Measurements from ENCODE around the gene PLEKHG4.

PLEKHG4 gene, protein sequence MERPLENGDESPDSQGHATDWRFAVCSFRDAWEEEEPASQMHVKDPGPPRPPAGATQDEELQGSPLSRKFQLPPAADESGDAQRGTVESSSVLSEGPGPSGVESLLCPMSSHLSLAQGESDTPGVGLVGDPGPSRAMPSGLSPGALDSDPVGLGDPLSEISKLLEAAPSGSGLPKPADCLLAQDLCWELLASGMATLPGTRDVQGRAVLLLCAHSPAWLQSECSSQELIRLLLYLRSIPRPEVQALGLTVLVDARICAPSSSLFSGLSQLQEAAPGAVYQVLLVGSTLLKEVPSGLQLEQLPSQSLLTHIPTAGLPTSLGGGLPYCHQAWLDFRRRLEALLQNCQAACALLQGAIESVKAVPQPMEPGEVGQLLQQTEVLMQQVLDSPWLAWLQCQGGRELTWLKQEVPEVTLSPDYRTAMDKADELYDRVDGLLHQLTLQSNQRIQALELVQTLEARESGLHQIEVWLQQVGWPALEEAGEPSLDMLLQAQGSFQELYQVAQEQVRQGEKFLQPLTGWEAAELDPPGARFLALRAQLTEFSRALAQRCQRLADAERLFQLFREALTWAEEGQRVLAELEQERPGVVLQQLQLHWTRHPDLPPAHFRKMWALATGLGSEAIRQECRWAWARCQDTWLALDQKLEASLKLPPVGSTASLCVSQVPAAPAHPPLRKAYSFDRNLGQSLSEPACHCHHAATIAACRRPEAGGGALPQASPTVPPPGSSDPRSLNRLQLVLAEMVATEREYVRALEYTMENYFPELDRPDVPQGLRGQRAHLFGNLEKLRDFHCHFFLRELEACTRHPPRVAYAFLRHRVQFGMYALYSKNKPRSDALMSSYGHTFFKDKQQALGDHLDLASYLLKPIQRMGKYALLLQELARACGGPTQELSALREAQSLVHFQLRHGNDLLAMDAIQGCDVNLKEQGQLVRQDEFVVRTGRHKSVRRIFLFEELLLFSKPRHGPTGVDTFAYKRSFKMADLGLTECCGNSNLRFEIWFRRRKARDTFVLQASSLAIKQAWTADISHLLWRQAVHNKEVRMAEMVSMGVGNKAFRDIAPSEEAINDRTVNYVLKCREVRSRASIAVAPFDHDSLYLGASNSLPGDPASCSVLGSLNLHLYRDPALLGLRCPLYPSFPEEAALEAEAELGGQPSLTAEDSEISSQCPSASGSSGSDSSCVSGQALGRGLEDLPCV

DNA sequence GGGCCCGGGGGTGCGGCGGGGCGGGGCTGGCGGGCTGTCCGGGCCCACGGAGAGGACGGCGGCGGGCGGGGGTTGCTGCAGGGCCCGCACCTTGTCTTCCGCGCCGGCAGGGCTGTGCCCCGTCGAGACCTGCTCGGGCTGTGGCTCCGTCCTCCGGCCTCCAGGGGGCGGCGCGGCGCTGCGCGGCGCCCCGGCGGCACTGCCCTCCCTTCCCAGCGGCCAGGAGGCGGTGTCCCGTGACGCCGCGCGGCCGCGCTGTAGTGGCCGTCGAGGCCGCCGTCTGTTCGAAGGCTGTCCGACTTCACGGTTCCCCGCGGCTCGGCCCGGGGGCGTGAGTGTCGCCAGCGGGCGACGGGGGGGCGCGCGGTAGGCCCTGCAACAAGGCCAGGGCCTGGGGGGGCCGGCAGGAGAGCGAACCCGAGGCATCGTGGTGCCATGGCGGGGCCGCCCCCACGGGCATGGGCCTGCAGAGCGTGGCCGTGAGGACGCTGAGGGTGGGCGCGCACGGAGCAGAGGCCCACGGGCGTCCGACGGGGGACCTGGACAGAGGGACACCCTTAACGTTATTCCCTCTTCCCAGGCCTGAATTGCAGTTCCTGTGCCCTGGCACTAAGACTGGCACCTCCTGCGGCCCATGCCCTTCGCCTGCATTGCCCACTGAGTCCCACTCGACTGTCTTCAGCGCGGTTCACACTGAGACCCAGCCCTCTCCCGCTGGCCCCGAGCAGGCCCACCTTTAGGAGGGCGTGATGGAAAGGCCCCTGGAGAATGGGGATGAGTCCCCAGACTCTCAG, at the start of gene PLEKHG4:
Gene PLEKHG4, plus strand, starts transcription at position 237 of the 794 bp plus-strand sequence. Its CDS starts 513 bp downstream, at position 750.
- peak; percentile 67 for DNase-seq (ENCODE audit: low read depth)

DNA sequence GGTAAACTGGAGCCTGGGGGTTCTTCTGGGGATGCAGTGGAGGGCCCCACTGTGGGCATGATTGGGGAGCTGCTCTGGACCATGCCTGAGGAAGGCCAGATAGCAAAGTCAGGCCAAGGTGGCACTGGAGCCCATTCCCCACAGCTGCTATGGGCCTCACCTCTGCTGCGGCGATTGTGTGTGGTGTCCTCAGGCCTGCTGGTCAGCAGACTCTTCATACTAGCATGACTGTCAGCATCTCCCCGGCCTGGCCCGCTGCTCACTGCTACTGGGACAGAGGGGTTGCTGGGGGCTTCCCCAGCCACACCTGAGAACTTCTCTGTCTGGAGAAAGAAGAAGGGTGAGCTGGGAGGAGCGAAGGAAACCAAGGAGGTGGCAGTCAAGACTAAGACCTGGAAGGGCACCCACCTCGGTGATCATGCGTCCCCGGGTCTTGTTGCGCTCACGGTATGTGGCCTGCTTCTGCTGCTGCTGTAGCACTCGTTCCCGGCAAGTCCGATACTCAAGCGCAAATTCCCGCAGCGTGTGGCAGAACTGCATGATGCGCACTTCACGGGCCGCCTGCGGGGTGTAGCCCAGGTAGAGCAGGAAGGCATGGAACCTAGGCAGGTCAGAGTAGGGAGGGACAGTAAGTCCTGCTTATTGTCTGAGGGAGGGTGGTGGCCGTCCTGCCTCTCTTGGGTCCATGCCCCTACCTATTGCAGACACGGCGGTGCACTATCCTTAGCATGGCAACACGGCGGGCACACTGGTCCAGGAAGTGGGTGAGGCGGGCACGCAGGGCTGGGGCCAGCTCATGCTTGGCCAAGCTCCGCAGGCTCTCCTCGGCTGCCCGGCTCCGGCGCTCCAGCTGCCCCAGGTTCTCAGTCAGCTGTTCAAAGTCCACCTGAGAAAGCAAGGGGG, 49.2 kb upstream of the PLEKHG4 start:
- no peak for DNase-seq (ENCODE audit: low read depth)

DNA sequence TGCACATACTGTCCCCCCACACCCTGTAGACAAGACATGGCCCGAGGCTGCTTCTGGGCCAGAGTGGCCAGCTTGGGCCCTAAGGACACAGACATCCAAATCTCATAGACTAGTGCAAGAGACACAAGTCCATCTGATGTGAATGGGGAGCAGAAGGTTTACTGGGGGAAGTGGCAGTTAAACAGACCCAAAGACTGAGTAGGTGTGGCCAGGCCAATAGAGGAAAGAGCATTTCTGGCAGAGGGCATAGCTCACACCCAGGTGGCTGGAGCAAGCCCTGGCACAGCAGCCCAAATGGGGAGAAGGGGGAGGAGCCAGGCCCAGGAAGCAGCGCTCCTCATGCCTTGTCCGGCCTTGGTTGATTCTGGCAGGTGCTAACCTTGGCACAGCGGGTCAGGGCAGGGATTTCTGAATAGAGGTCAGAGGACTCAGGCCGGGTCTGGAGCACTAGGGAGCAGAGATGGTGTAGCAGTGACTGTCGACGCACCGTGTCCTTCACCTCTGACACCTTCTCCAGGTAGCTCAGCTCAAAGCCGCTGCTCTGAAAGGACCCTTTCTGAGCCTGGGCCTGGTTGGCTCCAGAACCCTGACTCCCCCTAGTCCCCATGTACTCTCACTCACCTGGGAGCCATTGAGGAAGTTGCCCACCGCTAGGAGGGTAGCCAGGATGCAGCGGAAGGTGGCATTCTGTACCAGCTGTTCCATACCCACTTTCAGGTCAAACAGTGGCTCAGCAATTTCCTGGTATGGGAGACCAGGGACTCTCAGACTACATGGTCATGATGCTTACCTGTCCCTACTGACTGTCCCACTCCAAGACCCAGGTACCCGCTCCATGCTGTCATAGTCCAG, 48.3 kb upstream of the PLEKHG4 start:
- DNase-seq (ENCODE audit: low read depth): no peak

DNA sequence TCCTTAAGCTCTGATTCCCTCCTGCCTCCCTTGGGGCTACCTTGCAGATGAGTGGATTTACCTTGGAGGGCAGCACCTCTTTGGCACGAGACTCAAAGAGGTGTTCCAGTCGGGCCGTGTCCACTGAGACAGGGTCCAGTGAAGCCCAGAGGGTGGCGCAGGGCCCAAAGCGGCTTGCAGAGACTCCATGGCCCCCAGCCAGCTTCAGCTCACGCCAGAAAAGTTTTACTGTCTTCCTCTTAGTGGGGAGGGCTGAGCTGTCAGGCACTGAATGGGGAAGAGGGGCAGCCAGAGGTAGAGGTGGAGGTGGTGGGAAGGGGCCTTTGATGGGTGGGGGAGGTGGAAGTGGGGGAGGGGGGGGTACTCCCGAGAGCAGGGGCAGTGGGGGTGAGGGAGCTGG, 45.7 kb upstream of the PLEKHG4 start:
- no peak for DNase-seq (ENCODE audit: low read depth)

DNA sequence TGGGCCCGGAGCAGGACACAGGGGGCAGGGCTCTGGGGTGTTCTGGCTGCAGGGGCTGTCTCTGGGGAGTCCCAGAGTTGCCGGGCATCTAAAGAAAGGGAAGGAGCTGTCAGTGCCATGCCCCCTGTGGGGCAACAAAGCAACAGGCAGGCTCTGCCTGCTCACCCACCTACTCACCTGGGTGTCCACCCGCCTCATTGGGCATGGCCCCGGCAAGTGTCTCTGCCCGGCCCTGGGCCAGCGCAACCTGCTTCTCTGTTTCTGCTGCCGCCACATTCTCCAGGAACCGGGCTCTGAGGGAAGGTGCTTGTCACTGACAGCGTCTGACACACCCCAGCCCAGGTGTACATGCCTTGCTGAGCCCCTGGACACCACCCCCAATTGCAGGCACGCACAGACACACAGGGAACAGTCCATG, 45.1 kb upstream of the PLEKHG4 start:
- no peak for DNase-seq (ENCODE audit: low read depth)

DNA sequence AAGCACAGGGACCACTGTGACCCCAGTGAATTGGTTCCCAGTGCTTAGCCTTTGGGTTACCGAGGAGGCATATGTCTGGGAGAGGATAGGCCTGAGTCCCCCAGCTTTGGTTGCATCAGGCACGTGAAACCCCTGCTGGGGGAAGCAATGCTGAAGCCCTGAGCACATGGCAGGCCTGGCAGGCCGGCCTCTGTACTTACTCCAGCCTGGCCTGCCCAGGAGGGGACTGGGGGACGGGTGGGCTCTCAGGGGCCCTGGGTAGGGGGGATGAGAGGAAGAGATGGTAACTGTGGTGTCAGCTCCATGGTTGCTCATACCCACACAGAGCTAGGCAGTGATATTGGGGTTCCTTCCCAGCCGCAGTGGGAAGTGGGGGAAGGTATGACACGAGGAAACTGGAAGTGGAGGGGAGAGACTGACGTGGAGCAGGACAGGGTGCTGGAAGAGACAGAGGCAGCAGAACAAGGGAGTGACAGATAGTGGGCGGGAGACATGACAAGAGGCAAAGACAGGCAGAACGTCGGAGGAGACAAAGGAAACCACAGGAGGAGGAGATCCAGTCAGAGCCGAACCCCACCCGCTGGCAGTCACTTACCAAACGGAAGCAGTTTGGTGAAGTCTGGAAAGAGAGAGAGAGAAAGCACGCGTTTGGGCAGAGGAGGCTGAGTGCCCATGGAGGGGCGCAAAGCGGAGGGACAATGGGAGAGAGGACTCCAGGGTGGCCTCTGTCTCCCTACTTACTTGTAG, 43.3 kb upstream of the PLEKHG4 start:
- DNase-seq (ENCODE audit: low read depth): no peak

DNA sequence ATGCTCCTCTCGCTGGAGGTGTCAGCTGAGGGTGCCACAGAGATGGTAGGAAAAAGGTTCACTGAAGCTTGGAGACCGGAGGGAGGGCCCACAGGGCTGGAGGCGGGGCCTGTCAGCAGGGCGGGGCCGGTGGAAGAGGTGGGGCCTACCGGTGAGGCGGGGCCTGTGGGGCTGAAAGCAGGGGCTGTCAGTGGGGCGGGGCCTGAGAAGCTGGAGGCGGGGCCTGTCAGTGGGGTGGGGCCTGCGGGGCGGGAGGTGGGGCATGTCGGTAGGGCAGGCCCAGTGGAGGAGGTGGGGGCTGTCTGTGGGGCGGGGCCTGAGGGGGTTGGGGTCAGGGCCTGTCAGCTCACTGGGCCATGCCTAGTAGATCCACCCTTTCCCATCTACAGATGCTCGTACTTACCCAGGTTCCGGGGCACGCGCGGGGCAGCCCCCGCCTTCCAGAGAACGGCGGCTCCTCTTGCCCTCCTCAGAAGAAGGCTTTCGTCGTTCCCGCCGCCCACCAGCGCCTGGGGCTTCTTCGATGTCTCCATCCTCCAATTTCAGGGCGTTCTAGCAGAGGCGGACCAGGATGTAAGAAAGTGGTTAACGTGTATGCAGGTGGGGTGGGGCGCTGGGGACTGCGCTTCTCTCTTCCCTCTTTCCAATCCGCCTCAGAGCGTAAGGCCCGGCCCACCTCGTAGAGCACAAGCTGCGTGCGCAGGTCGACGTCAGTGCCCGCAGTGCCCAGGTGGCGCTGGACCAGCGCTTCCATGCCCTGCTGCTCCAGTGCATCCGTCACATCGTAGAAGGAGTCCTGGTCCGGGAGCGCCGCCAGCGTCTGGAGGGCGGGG, 42.6 kb upstream of the PLEKHG4 start:
- DNase-seq (ENCODE audit: low read depth): peak; percentile 52

DNA sequence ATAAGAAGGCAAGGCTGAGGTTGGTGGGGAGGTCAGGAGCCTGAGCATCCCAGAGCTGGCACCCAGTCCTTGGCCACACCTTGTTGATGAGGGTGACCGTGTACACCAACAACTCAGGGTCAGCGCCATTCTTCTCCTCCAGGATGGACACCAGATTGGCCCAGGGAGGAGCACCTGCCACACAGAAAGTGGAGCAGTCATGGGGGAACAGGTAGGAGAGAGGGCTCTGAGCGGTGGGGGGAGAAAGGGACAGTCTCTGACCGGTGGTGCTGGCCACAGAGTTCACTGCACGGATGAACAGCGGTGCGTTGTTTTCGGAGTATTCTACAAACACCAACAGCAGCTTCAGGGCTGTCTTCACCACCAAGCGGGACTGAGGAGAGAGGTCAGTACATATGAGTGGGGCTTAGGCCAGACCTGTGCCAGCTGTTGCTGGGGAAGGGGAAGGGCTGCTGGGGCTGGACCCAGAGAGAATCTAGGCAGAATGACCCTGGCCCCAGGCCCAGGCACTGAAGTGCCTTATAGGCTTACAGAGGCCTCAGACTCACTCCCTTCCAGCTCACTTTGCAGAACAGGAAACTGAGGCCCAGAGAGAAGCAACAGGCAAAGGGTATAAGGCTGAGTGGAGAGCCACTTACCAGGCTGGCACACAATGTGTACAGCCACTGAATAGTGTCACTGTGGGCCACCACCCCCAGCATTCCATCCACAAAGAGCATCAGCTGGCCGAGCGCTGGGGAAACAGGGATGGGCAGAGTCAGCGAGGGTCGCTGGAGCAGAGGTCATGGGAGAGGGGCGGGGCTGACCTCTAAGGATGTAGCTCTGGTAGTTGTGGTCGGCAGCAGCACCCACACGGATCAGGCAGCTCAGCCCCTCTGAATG, 41.7 kb upstream of the PLEKHG4 start:
- DNase-seq (ENCODE audit: low read depth): no peak

DNA sequence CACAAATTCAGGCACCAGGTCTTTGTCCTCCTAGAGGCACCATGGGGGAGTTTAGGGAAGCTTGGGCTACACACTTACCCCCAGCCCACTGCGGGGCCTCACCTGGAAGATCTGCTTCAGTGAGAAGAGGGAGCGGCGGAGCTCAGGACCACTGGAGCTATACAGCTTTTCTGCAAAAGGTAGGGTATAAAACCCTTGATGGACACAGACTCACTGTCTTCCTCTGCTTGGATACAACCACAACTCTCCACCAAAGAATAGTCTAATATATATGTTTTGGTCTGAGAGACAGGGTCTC, 41.1 kb upstream of the PLEKHG4 start:
- no peak for DNase-seq (ENCODE audit: low read depth)

DNA sequence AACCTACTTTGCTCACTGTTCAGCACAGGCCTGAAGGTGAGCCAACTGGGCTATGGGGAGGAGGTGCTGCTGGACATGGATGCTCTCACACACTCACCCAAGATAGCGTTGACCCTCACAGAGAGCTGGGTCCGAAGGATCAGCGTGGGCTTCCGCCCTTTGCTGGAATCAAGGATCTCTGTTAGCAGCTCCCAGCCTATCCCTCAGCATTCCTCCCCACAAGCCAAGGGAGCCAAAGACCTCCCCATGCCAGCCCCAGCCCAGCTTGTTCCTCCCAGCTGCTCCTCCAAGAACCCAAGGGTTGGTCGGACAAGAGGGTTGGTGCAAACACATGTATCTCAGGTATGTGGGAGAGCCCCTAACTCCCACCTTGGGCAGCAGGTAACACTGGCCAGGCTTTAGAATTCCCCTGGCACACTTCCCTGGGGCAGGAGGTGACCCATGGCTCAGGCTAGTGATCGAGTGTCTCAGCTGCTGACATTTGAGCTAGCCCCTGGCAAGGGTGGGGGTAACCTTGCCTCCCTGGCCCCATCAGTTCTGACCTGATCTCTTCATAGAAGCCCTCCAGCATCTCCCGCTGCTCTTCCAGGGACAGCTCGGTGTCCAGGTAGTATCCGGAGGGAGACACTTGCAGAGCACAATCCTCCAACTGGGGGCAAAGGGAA, 40.4 kb upstream of the PLEKHG4 start:
- no peak for DNase-seq (ENCODE audit: low read depth)

DNA sequence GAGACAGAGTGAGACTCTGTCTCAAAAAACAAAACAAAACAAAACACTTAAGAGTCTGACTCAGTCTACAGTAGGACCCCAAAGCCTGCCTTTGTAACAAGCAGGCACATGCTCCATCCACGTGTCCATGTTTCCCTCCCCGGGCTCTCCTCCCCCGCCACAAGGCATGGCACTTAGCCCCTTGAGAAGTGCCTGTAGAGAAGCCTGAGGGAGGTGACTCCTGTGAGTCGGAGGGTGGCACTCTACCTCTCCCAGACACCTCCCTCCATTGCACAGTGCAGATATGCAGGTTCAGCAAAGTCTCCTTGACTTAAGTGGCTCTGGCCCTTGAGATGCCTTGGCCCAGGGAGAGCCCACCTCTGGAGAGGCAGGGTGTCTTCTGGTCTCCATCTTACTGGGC, 38.8 kb upstream of the PLEKHG4 start:
- DNase-seq (ENCODE audit: low read depth): no peak

DNA sequence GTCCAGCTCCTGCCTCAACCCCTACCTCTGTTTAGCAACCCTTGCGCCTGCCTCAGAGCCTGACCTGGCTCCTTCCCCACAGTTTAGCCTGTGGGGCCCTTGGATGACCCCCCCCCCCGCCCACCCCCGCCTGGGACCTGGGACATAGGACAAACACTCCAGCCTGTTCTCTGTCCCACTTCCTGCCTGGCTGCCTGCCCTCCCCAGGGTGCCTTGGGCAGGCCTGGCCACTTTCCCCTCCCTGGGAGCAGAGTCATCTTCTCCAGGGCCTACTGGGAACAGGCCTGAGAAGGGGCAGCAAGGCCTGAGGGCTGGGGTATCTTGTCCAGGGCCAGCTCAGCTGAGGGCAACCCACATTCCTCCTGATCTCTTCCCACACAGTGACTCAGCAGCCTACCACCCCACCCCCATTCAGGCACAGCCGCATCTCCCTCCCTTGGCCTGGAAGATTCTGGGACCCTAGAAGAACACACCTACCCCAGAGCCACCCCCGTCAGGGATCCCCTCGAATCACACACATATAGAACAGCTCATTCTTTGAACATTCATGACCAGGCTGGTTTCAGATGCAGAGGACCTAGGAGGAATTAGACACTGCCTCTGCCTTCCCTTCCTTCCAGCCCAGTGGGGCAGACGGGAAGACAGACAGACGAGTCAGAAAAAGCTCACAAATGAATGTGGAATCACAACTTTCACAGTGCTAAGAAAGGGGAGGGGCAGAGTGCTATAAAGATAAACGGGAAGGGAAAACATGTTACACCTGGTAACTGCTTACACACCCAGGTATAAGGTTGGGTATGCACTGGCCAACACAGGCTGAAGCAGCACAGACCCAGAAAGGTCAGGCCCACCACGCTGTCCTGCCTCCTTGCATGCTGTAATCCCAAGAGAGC, 38.1 kb upstream of the PLEKHG4 start:
- DNase-seq (ENCODE audit: low read depth): no peak

DNA sequence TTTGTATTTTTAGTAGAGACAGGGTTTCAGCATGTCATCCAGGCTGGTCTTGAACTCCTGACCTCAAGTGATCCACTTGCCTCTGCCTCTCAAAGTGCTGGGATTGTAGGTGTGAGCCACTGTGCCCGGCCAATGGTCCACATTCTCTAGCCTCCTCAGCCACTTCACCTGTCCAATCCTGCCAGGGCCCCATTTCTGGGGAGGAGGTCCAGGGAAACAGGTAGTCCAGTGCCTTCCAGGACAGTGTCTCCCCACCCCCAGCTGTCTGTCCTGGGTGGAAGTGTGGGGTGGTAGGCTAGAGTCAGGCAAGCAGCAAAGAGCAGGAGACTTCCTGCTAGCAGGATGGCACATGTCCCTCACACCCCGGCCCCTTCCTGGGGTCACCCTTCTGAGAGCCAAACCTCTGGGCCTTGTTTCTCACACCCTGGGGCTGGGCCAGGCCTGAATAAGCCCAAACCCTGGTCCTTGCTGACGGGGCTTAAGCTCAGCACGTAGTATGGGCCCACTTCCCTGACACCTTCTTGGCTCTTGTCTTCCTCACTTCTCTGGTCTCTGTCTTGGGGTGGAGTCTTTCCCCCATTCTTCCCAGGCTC, 37.1 kb upstream of the PLEKHG4 start:
- DNase-seq (ENCODE audit: low read depth): no peak

DNA sequence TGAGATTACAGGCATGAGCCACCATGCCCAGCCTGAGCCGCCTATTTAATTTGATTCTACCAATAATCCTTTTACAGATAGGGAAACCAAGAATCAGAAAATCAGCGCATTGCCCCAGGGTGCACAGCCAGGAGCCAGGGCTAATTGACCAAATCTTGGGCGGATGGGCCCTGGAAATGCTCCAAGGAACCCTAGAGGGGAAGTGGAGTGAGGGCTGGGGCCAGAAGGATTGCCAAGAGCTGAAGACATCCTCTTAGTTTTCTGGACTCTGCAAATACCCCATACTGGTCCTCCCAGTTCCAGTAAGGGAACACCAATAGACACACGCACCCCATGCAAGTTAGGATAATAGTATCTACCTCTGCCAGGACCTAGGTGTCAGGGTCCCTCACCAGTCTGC, 35.9 kb upstream of the PLEKHG4 start:
- DNase-seq (ENCODE audit: low read depth): no peak
